HFF-Myc (cell line): Measurements from ENCODE around the gene MAGI1.

ENCODE experiments used
- DNase-seq: peaks from one replicate; pipeline ENCODE4 v3.0.0-alpha.2; 2011; ENCODE audit warnings: low read depth; ENCODE audit errors: extremely low read depth
- H3K4me3 ChIP-seq: replicated peaks from 2 replicates; pipeline ENCODE4 v1.5.1; 2011; ENCODE audit warnings: low read depth, mild to moderate bottlenecking, control low read depth, low read length
- CTCF ChIP-seq: IDR thresholded peaks from 2 replicates; pipeline ENCODE4 v1.5.1; 2012; ENCODE audit warnings: mild to moderate bottlenecking, low read depth, low read length, control low read depth; ENCODE audit errors: missing control alignments

MAGI1 gene

DNA sequence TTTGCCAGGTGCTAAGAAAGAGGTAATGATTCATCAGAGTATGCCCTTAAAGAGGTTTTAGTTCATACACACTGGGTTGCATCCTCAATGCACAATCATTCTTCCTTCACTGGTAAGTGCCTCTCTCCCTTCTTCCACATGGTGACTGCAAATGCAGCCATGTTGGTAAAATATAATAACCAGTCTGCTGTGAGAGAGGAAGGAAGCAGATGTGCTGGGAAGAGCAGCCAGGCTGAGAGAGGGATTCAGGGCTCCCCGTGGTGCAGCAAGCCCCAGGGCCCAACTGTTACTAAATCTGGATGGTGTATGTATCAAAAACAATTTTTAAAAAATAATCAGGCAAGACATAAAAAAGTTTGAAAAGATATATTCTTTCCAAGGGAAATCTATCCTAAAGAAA lies 498.1 kb downstream of the MAGI1 start:
- no peak for TF ChIP-seq CTCF
- DNase-seq: no peak
- no peak overlapping the region for H3K4me3 ChIP-seq

- TF ChIP-seq CTCF: no peak
- H3K4me3 ChIP-seq: no peak overlapping the region
- DNase-seq: no peak
Observed at GRCh38 chr3:65539616-65540015, 499.1 kb downstream of the MAGI1 start.

GRCh38 chr3:65538101-65538500 lies 500.6 kb downstream of the MAGI1 start:
- no peak for DNase-seq
- H3K4me3 ChIP-seq: no peak overlapping the region
- TF ChIP-seq CTCF: no peak

- no peak for DNase-seq
- no peak overlapping the region for H3K4me3 ChIP-seq
- TF ChIP-seq CTCF: no peak
Observed at GRCh38 chr3:65537109-65537508, 501.6 kb downstream of the MAGI1 start.

- TF ChIP-seq CTCF: no peak
- no peak for DNase-seq
- H3K4me3 ChIP-seq: no peak overlapping the region
Observed at GRCh38 chr3:65535260-65535659, 503.5 kb downstream of the MAGI1 start.

DNA sequence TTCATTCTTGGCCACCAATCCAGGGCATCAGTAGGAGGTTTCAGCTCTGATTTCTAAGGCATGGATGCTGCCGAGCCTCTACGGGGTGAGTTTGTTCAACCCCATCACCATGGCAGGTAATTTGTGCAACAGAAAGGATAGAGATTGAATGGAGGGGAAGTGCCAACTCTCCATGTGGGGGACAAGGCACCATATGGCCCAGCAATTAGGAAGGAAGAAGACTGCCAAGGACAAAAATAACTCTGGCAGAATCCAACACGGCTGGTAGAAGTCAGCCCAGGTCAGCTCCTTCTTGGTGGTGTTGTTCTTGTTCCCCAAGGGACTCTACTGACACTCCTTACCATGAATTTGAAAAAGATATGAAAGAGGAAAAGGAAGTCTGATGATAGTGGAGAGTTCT lies 503.9 kb downstream of the MAGI1 start:
- TF ChIP-seq CTCF: no peak
- no peak for DNase-seq

GRCh38 chr3:65532749-65533148 lies 506.0 kb downstream of the MAGI1 start:
- TF ChIP-seq CTCF: no peak
- DNase-seq: no peak
- no peak overlapping the region for H3K4me3 ChIP-seq

More for the DNA sequence above, 503.9 kb downstream of the MAGI1 start:
- H3K4me3 ChIP-seq: no peak overlapping the region
